COLO668 (cell line): ENCODE results near the gene CDX2.
"Not testable (repeated sequence)": the region's sequence is repeated elsewhere in the genome, so short reads cannot be mapped to it uniquely, and the experiment has no call there.

ENCODE experiments used
- DNase-seq: peaks from one replicate; lab custom pipeline; 2025; ENCODE audit not compliant: unreplicated experiment; lab: John Stamatoyannopoulos, UW

CDX2 gene

GRCh38 chr13:27969082-27969865, at the start of gene CDX2:
TSS of gene CDX2 (minus strand) at chr13:27969315. CDS start at chr13:27969006, 309 bp downstream.
- DNase-seq, result peak; percentile 75

GRCh38 chr13:28014301-28014700, 45.2 kb upstream of the CDX2 start:
- DNase-seq, result no peak

GRCh38 chr13:28013482-28013881, 44.4 kb upstream of the CDX2 start:
- no peak for DNase-seq

DNA sequence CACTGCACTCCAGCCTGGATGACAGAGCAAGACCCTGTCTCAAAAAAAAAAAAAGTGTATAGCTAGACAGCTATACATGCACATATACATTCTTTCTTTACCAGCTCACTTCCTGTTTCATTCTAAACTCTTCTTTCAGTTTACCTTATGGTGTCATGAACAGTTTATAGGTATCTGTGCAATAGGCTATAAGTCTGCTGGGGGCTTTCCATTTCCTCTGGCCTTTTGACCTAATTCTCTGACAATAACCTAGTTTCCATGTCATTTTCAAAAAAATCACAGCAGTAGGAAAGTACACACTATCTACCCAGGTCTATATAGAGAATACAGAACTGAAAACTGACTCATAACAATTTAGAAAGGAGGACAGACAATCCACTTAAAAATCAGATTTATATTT, 43.8 kb upstream of the CDX2 start:
- no peak for DNase-seq

DNA sequence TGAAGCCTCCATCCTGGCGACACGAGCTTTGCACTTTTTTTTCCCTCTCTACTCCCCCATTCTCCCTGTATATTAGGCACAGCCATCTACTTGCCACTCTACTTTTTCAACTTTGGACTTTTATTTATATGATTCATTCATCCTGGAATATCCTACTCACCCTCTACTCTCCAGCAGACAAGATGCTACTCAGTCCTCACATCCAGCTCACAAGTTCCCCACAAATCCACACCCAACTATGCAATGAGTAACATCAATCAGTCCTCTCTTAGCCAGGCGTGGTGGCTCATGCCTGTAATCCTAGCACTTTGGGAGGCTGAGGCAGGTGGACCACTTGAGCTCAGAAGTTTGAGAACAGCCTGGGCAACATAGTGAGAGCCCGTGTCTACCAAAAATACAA, 43.3 kb upstream of the CDX2 start:
- no peak for DNase-seq

GRCh38 chr13:28010046-28010445, 40.9 kb upstream of the CDX2 start:
- DNase-seq, result no peak

GRCh38 chr13:28005016-28005415, 35.9 kb upstream of the CDX2 start:
- DNase-seq, result not testable (repeated sequence)

- DNase-seq, result no peak
These were observed 34.0 kb upstream of the CDX2 start for GRCh38 chr13:28002886-28003698.

DNA sequence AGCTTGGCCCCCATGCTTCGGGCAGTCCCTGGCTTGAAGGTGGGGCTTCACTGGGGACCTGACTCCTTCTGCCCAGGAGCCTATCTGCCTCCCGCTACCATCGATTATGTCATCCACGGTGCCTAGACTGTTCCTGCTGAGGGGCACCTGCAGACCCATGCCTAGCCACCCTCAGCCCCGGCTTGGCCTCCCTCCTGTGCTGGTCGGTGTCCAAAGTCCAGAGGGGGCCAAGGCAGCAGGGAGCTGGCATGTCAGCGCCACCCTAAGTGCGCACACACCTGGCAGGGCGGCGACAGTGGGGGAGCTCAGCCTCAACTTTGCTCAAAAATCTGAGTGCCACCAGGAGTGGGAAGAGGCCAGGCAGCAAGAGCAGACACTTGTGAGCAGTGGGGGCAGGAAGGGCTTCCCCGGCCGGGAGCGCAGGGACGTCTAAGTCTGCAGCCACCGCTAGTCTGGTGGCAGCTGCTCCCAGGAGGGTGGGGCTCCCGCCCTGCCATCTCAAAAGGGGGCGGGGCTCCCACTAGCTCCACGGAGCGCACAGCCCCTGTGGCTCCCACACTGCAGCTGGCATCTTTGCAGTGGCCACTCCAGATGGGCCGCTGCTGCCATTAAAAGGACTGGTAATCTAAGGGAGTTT, 32.8 kb upstream of the CDX2 start:
- DNase-seq, result peak; percentile 87

DNA sequence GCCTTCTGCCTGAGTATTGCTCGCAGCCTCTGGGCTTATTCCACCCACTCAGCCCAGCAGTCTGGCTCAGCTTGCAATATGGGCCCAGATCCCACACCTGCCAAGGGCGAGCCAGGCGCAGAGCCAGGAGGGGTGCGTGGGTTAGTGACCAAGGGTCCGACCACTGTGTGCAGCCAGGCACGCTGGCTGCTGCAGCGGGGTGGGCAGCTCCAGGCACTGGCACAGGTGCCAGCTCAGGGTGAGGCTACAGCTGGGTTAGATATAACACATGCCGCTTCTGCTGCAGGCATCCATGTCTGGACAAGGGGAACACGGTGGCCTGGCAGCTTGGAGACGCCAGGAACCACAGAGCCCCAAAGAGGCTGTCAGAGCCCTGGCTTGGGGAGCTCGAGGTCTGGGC, 31.9 kb upstream of the CDX2 start:
- DNase-seq, result no peak

- DNase-seq, result no peak
These were observed 31.5 kb upstream of the CDX2 start for GRCh38 chr13:28000567-28000966.

DNA sequence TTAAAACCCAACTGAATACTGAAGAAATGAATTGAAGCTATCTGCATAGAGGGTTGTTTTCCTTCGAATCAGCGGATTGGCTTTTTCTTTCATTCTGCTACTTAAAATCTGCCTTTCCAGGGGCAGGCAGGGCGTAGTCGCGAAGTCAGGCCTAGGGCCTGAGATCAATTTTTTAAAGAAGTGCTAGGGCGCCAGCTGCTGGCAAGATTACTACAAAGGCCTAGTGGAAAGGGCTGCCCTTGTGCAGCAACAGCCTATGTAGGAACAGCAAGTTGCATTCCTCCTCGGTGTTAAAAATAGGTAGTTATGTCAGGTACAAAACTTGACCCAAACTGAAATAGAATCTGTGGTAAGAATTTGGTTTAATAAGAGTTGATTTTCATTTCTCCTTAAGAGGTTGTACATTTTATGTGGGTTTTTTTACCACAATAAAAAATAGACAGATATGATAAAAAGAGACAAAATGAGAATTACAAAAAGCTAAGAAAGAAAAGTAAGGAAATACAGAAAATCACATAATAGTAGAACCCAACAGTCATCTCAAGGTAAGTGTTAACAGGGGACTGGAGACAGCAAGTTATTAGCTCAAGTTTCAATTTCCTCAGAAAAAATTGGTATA, 28.9 kb upstream of the CDX2 start:
- peak; percentile 77 for DNase-seq

- no peak for DNase-seq
These were observed 22.8 kb upstream of the CDX2 start for GRCh38 chr13:27991881-27992280.

DNA sequence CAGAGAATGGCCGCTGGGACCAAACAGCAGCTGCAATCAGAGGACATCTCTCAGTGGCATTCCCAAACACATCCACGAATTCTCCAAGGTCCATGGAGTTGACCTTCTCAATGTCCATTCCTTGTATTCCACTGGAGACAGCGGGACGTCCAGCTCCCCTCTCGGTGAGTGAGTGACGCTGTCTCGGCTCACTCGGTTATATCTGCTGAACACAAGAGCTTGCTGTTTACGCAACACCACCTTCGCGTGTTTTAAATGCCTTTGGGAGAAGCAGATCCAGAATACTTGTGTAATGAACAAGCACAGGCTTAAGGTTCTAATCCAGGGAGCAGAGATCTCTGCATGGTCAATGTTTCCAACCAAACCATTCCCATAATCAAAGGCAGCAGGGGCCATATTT, 19.4 kb upstream of the CDX2 start, which contains the start of gene URAD:
Gene URAD, minus strand, starts transcription at position 174 of the 400 bp plus-strand sequence. Its CDS starts 56 bp downstream, at position 118.
- DNase-seq, result no peak

DNA sequence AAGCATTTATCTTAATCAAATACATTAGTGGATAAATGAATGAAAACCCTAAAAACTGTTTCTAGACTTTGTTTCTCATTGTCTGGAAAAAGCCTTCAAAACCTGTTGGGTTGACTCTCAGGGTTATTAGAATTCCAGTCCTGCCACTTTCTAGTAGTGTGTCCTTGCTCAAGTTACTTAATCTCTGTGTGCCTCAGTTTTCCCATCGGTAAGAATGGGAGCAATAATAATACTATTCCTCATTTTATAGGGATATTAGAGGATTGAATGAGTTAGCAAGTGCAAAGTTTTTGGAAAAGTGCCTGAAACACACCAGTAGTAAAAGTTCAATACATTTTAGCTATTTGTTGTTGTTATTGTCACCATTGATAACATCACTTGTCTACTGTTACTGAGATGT, 16.5 kb upstream of the CDX2 start:
- DNase-seq, result no peak

- no peak for DNase-seq
These were observed 13.2 kb upstream of the CDX2 start for GRCh38 chr13:27982361-27982760.

- DNase-seq, result no peak
These were observed 12.0 kb upstream of the CDX2 start for GRCh38 chr13:27981006-27981708.

GRCh38 chr13:27980280-27980998, 11.3 kb upstream of the CDX2 start:
- no peak for DNase-seq

- no peak for DNase-seq
These were observed 10.7 kb upstream of the CDX2 start for GRCh38 chr13:27979765-27980279.
